Hepatocyte (in vitro differentiated cells): Measurements from ENCODE around the gene ARHGEF26. TPM values are rescaled to one million over a fixed set of nuclear protein-coding genes. Genes with fewer than 3 reads are reported as not detected.

Experiments used
- DNase-seq: peaks from one replicate; pipeline ENCODE4 v3.0.0-alpha.2; 2016; ENCODE audit warnings: low spot score
- H2AFZ ChIP-seq: fragments of 200-600 bp; sonication (generic); 2 replicates; pipeline ENCODE4 v1.6.0; 2016; ENCODE audit warnings: antibody characterized with exemption, mild to moderate bottlenecking
- H3K27ac ChIP-seq: fragments of 200-600 bp; sonication (generic); 2 replicates; pipeline ENCODE4 v1.5.1; 2016; ENCODE audit warnings: mild to moderate bottlenecking
- H3K27me3 ChIP-seq: fragments of 200-600 bp; sonication (generic); 2 replicates; pipeline ENCODE4 v1.6.1; 2016
- H3K36me3 ChIP-seq: fragments of 200-600 bp; sonication (generic); replicated peaks from 2 replicates; pipeline ENCODE4 v1.5.1; 2016; ENCODE audit warnings: low read depth; ENCODE audit not compliant: insufficient read depth
- H3K4me1 ChIP-seq: fragments of 200-600 bp; sonication (generic); 2 replicates; pipeline ENCODE4 v1.5.1; 2016; ENCODE audit warnings: mild to moderate bottlenecking, moderate library complexity; ENCODE audit not compliant: insufficient read depth
- H3K4me2 ChIP-seq: fragments of 200-600 bp; sonication (generic); 2 replicates; pipeline ENCODE4 v1.6.0; 2016
- H3K4me3 ChIP-seq: fragments of 200-600 bp; sonication (generic); 2 replicates; pipeline ENCODE4 v1.5.1; 2016; ENCODE audit warnings: mild to moderate bottlenecking
- H3K79me2 ChIP-seq: fragments of 200-600 bp; sonication (generic); 2 replicates; pipeline ENCODE4 v1.6.0; 2017; ENCODE audit warnings: mild to moderate bottlenecking
- H3K9me2 ChIP-seq: fragments of 200-600 bp; sonication (generic); replicated peaks from 2 replicates; pipeline ENCODE4 v1.6.0; 2017; ENCODE audit warnings: mild to moderate bottlenecking; ENCODE audit not compliant: insufficient read depth
- H3K9me3 ChIP-seq: fragments of 200-600 bp; sonication (generic); 2 replicates; pipeline ENCODE4 v1.5.1; 2016; ENCODE audit warnings: low read depth, mild to moderate bottlenecking
- H4K20me1 ChIP-seq: fragments of 200-600 bp; sonication (generic); 2 replicates; pipeline ENCODE4 v1.6.0; 2016; ENCODE audit warnings: mild to moderate bottlenecking; ENCODE audit not compliant: insufficient read depth, poor library complexity, severe bottlenecking
- CTCF ChIP-seq: fragments of 200-600 bp; sonication (generic); IDR thresholded peaks from 2 replicates; pipeline ENCODE4 v1.5.1; 2016; ENCODE audit warnings: antibody characterized with exemption, mild to moderate bottlenecking; ENCODE audit not compliant: poor library complexity
- EZH2 ChIP-seq: fragments of 200-600 bp; sonication (generic); IDR thresholded peaks from 2 replicates; pipeline ENCODE4 v1.6.1; 2016; ENCODE audit warnings: antibody characterized with exemption, mild to moderate bottlenecking, borderline replicate concordance
- EZH2phosphoT487 ChIP-seq: fragments of 200-600 bp; sonication (generic); IDR thresholded peaks from one replicate; pipeline ENCODE4 v1.6.1; 2018; ENCODE audit warnings: antibody characterized with exemption, mild to moderate bottlenecking, low read depth, moderate library complexity; ENCODE audit not compliant: unreplicated experiment, severe bottlenecking
- WGBS: methylation state at CpG from one replicate; pipeline ENCODE4 v1.1.6; 2016; ENCODE audit warnings: low lambda C conversion rate; ENCODE audit errors: missing lambda C conversion rate; 5-methylcytosine and 5-hydroxymethylcytosine counted together
- polyA plus RNA-seq: library from polyadenylated mRNA; unstranded; fragments of >200 nt; fragmentation: Nextera tagmentation; extraction: Ambion mirVana; gene quantifications from 2 replicates; pipeline ENCODE4 v1.2.1, GENCODE V29; 2016
- total RNA-seq: library from RNA; depleted of rRNA; stranded (reverse); fragments of >200 nt; gene quantifications from 2 replicates; pipeline ENCODE4 v1.2.3, GENCODE V29; 2014

The ARHGEF26 gene
- total and polyA plus RNA-seq, 2 experiments from 2014 or later = 13.6 to 20.9 TPM

GRCh38 chr3:154144825-154145465 lies 23.8 kb downstream of the ARHGEF26 start:
- WGBS = 35% methylated on average over 1 of the region's 1 CpG
- no peak for DNase-seq
- Histone ChIP-seq H3K27ac (no peak overlapping the region), H4K20me1 (no peaks in the 10 kb centered on the region), H3K36me3 (no peaks in the 10 kb centered on the region), H3K4me3 (no peak overlapping the region), H3K79me2 (peaks cover 16% of the 10 kb centered on the region), H3K9me2 (no peaks in the 10 kb centered on the region), H3K27me3 (no peaks in the 10 kb centered on the region), H2AFZ (no peak overlapping the region), H3K4me1 (peaks cover under 1% of the 10 kb centered on the region), H3K4me2 (no peak overlapping the region), H3K9me3 (no peaks in the 10 kb centered on the region)
- TF ChIP-seq CTCF = no peak
- TF ChIP-seq EZH2 = no peak
- no peak for TF ChIP-seq EZH2phosphoT487

- no peak for DNase-seq
- H3K4me1 ChIP-seq = no peaks in the 10 kb centered on the region
- H3K4me3 ChIP-seq = no peak overlapping the region
- no peaks in the 10 kb centered on the region for H3K36me3 ChIP-seq
- H3K4me2 ChIP-seq = no peak overlapping the region
- 78% methylated on average over 1 of the region's 1 CpG for WGBS
- no peaks in the 10 kb centered on the region for H4K20me1 ChIP-seq
- H2AFZ ChIP-seq = no peak overlapping the region
- peaks cover 8% of the 10 kb centered on the region for H3K79me2 ChIP-seq
- H3K27ac ChIP-seq = no peak overlapping the region
- no peaks in the 10 kb centered on the region for H3K9me2 ChIP-seq
- no peak for TF ChIP-seq EZH2phosphoT487
- no peak for TF ChIP-seq EZH2
- TF ChIP-seq CTCF = no peak
- no peaks in the 10 kb centered on the region for H3K9me3 ChIP-seq
- H3K27me3 ChIP-seq = no peaks in the 10 kb centered on the region
Observed at GRCh38 chr3:154148541-154148940, 27.4 kb downstream of the ARHGEF26 start.

GRCh38 chr3:154149286-154149685 lies 28.1 kb downstream of the ARHGEF26 start:
- H3K4me3 ChIP-seq = no peak overlapping the region
- H3K9me2 ChIP-seq = no peaks in the 10 kb centered on the region
- no peak overlapping the region for H2AFZ ChIP-seq
- TF ChIP-seq CTCF (no peak), EZH2 (no peak), EZH2phosphoT487 (no peak)
- H3K9me3 ChIP-seq = no peaks in the 10 kb centered on the region
- no peaks in the 10 kb centered on the region for H4K20me1 ChIP-seq
- H3K27me3 ChIP-seq = no peaks in the 10 kb centered on the region
- H3K79me2 ChIP-seq = peaks cover 6% of the 10 kb centered on the region
- no peak overlapping the region for H3K27ac ChIP-seq
- H3K36me3 ChIP-seq = no peaks in the 10 kb centered on the region
- DNase-seq = no peak
- H3K4me1 ChIP-seq = no peaks in the 10 kb centered on the region
- WGBS = 90% methylated on average over 4 of the region's 4 CpGs
- no peak overlapping the region for H3K4me2 ChIP-seq
